HG03025 (cell line): ENCODE measurements around the gene KCNJ15.

ENCODE experiments used
- ATAC-seq: cut with Tn5 transposase; IDR thresholded peaks from one replicate; pipeline ENCODE4 v1.9.1; 2021; ENCODE audit warnings: mild to moderate bottlenecking, moderate library complexity; ENCODE audit not compliant: unreplicated experiment, low FRiP score

KCNJ15 gene

DNA sequence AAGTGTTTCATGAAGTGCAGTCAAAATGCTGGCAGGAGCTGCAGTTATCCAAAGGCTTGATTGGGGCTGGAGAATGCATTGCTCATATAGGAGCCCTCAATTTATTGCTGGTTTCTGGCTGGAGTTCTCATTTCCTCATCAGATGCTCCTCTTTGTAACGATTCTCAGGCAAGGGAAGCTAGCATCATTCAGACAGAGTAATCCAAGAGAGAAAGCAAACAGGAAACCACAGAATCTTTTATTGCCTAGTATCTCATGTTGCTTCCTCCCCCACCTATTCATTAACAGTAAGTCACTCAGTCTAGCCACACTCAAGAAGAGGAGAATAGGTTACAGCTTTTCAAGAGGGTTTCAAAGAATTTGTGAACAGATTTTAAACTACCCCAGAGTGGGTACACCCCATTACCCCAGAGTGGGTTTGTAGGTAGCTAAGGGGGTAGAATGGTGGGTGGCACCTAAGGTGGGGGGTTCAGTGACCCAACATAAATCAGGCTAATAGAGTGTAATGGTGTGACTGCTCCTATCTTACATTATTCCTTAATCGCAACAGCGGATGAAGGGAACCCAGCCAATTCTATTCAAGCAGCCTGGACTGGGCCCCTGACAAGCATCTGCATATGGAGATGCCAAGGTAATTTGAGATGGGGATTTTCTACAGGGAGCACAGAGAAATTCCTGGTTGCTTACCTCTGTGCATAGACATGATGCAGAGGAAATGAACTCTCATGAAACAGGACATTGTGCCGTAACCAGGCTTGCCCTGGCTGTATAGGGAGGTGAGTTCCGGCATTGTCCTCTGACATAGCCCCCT, 67.1 kb downstream of the KCNJ15 start:
- no peak for ATAC-seq

DNA sequence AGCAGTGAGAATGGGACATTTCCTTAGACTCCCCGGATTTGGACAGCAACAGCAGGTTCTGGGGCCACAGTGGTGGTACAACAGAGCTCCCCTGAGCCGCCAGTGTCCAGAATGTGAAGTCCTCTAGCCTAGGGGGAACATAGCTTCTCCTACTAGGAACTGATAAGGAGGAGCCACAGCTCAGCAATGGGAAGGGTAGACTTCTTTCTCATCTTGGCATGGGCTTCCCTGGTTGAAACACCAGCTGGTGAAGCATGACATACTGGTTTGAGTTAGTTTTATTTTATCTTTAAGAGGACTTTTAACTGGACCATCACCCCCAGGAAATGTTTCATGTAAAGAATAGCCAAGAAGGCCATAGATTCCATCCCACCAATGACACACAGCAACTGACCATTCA, 68.4 kb downstream of the KCNJ15 start:
- ATAC-seq, result no peak

DNA sequence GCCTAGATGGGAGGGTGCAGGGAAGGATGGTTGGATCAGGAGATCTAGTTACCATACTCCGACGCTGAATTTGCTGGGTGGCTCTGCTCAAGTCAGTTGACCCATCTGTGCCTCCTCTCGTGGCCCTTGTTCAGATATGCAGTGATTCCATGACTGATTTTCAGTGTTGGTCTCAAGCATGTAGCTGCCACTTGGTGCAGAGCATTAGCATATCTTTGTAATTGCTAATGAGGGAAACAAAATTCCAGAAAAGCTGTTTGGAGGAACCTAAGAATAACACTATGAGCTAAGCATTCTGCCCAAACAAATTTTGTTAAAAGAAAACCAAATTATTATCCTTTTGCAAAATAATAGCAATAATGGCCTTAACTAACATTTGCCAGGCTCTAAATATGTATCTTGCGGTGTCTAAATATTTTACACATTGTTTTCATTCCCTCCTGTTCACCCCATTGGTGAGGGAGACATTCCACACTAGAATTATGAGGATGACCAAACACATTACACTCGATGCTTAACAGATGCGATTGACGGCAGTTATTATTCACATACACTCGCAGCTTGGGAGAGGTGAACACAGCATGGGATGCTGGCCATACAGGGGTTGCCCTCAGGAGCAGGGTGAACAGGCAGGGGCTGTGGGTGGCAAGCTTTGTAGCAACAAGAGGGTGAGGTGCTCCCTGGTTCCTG, 69.1 kb downstream of the KCNJ15 start:
- ATAC-seq, result no peak

DNA sequence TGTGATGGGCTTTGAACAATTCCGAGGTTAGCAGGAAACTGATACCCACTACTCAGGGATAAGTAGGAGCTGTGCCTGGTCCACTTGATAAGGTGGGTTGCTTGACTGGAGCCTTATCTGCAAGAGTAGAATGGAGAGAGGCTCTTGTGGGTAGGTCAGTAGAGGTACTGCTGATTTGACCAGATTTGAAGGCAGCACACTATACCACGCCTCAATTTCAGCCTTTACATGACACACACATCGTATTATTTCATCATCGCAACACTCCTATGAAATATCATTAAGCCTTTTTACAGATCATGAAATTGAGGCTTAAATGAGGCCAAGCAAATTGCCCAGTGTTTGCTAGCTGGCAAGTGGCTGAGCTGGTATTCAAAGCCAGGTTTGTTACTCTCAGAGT, 69.6 kb downstream of the KCNJ15 start:
- ATAC-seq, result no peak

DNA sequence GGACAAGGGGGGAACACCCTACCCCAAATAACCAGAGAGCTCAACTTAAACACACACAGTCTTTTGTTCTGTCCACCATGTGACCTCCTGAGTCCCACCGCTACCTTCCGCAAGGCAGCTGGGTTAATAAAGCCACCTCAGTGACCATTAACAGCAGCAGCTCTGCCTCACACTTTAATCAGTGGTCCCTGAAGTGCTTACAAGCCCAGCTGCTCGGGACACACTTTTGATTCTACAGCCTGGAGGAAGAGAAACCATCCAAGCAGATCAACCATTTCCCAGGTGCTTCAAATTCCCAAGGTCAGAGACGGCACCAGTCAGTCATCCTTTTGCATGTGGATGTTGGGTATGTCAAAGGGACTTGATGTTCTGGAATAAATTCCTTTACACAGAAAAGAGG, 70.1 kb downstream of the KCNJ15 start:
- ATAC-seq, result no peak

DNA sequence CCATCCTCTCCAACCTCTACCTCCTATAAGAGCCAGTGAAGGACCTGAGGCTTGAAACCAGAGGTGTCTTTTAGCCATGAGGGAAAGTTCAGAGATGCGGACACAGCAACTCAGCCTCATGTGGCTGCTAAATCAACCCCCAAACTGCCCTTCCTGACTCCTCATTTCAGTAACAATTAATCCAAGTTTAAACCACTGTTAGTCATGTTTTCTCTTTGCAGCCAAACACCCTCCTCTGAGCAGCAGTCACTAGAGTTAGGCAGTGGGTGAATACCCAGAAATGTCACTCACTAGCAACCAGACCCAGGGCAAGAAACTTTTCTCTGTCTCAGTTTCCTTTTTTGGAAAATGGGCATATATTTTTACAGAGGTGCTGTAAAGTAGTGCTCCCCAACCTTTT, 71.2 kb downstream of the KCNJ15 start:
- no peak for ATAC-seq

DNA sequence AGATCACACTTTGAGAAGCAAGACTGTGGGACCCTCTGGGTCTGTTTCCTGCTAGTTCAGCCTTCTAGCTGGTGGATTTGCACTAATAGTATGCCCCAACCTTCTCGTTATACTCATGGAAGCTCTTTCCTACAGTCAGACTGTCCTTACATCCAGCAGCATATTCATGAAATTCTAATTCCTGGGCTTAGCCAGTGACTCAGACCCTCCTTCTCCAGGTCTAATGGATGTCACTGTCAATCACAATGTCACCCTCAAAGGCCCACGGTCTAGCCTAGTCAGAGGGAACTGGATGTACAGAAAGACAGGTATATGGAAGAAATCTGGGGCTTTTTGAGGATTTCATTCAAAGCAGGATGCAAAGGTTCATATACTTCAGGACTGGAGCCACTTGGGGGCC, 72.4 kb downstream of the KCNJ15 start:
- ATAC-seq, result no peak

DNA sequence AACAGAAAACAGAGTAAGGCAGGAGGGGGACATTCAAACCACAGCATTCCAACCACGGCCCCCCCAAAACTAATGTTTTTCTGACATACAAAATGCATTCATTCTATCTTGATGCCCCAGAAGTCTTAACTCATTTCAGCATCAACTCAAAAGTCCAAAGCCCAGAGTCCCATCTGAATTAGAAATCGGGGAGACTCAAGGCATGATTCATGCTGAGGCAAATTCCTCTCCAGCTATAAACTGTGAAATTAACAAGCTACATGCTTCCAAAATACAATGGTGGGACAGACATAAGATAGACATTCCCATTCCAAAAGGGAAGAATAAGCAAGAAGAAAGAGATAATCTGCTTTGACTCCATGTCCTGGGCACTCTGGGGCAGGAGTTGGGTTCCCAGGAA, 73.9 kb downstream of the KCNJ15 start:
- no peak for ATAC-seq

DNA sequence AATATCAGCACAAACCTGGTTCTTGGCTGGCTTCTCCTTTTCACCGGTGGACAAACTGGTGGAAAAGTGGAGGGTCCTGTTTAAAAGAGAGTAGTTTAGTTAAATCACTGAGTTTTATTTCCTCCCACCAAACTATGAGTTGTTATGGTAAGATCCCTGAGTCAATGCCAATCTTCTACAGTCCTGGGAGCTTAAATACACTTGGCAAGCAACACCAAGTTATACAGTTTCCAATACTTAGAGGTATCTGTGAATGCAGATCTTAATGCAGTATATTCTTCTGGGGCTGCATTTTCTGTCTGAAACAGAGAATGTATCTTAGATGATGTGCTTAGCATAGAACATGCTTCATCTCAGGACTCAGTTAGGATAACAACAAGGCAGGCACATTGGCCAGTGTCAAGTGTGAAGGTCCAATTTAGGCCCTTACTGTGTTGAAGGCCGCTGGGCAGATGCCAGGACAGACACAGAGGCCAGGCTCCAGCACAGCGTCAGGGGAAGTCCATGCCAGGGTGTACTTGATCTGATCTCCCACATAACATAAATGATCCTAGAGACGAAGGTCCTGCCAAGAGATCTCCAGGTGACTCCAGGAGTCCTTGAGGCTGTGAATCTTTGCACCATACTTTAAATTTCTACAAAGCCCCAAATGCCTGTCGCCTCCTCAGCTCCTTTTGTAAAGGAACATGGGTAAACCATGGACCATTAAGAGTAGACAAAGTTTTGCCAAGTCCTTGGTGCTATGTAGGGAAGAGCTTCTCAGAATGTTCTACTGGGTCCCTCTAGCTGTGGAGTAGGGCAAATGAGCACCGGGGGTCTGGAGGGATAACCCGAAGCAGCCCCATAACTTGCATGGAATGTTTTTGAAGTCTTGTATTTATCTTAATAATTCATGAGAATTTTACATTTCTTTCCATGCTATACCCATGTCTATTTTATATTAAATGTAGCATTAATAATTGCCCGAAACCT, 76.8 kb downstream of the KCNJ15 start:
- no peak for ATAC-seq

DNA sequence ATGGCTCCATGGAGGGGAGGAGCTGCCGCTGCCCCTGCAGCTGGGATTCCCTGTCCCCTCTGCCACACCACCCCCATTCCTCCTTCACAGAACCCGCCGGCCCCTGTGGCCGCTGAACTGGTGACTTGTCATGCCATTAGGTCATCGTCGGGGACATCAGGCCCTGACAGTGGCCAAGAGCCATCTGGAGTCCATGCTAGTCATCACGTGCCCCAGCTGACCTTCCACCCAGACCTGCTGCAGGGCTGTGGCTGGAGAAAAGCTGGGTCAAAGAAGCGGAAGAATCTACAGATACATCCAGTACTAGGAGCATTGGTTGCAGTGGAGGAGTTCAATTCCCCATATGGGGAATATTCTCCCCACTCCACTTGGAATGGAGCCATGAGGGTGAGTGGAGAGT, 78.1 kb downstream of the KCNJ15 start:
- no peak for ATAC-seq

DNA sequence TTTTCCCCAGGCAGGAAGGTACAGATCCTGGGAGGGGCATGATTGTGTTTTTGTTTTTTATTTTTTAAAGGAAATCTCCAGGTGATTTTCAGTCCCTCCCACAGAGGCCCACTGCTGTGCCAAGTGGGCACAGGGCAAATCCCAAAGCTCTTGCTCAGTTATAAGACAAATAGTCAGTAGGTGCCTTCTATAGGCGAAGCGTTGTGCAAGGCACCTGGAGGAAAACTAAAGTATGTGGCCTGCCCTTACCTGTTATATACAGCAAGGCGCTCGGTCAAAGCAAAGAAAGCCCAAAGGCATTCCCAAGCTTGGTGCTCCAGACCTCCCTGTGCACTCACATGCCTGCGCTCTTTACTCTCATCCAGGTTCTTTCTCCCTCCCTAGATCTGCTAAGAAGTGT, 81.0 kb downstream of the KCNJ15 start:
- no peak for ATAC-seq

DNA sequence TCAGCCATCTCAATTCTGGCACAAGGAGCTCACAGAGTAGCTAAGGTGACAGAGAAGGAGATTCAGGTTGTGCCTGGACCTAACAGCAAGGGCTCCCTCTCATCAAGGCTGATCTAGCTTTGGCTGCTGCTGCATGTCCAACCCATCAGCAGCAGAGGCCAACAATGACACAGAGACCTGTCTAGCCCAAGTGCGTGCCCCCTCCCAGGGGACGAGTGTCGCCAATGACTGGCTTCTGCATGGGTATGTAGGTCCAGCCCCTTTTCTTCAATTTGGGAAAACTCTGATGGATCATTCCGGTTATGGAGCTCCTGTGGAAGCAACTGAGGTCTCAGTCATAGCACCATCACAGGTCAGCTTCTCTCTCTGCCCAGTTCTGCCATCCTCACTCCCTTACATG, 83.3 kb downstream of the KCNJ15 start:
- ATAC-seq, result no peak

DNA sequence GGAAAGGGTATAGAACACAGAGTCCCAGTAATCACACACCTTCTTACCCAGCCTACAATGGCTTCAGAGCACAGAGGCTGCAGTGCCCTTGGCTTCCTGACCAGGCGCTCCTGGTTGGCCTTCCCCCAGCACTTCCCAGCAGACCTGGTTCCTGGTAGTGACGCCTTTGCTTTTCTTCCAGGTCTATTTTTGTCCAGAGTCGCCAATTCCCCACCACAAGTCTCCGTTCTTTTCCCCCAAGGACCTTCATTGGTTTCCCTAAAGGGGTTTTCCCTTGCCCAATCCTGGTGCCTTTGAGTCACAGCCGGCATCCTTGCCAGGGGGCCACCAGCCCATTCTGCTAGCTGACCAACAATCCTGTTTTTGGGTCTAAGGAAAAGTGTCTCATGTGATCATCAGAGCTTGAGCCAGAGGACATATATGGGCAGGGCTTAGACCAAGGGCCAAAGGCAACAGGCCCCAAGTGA, 84.8 kb downstream of the KCNJ15 start:
- ATAC-seq, result no peak

DNA sequence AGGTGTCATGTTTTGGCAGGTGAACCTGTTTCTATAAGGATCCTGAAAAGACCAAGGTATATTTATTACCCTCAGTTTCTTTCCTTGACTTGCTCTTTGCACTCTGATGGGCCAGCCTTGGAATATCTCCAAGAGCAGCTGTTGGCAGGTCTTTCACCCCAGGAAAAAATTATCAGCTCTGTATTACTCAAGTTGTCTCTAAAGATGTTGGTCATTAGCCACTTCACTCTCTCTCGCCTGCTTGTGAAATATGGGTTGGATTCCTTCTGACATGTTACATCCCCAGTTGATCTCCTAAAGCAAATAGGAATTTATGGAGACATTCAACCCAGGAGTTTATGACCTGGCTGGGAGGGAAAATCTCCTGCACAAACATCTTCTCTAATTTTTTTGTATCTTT, 85.9 kb downstream of the KCNJ15 start:
- ATAC-seq, result no peak

DNA sequence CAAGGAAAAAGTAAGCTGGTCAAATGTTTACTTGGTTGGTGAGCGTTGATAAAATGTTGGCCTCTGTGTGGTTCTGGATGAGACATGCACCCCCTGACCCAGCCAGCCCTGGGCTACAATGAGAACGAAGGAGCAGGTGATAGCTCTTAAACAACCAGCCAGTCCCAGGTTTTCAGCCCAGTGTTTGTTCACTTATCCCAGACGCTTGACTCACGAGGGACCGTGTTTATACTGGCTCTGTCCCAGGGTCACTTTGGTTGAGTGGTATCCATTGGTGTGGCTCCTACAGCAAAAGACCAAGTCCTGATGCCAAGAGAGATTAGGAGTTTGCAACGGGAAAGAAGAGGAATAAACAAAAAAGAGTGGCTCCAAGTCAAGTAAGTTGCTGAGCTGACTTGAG, 86.9 kb downstream of the KCNJ15 start:
- no peak for ATAC-seq

DNA sequence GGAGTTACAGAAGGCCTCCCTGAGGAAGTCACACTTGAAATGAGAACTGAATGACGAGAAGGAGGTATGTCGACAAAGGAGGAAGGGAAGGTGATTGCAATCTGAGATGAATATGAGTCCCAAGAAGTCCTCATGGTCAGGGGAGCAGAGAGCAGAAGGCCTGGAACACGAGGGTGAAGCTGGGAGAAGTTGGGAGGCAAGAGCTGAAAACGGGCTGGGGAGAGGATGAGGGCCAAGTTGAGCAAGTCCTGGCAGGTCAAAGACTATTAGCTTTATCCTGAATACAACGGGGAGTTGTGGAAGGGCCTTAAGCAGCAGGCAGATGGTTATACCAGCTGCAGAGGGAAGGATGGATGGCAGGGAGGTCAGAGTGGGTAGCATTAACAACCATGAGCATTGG, 89.5 kb downstream of the KCNJ15 start:
- ATAC-seq, result no peak

DNA sequence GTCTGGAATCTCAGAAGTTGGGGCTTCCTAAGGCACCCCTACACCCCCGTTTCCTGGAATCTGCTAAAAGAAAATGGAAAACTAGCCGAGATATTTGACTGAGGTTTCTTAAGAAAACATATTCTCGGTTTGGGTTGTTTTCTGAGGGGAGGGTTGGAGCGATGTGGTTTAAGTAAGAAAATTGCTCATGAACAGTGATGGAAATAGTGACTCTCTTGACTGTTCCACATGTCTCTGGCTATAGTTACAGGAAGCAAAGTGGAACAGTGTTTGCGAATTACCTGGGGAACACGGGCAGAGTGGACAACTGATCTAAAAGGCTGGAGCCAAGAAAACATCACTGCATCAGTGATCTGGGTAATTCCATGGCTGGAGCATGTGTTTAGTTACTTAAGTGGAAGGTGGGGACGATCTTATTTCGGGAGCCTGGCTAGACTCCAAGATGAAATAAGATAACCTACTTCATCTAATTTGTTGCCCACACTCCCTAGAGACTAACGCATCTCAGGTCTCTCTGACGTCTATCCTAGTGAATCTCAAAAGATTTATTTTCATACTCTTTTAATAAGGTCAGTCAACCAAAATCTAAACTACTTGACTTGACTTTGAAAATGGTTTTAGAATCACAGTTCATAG, 92.4 kb downstream of the KCNJ15 start:
- no peak for ATAC-seq

DNA sequence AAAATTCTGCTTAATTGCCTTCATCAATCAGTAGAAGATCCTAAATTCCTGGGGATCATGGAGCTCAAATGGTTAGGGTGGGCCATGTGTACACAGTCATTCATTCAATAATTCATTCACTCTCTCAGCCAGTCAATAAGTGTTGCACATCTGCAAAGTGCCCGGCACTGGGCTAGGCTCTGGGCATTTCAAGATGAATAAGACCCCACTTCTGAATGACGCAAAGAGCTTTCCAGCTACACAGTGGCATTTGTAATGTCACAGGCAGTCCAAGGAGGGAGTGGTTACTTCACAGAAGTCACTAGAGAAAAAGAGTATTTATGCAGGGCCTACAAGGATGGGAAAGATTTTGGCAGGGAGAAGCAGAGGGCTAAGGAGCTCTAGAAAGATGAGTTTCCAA, 93.2 kb downstream of the KCNJ15 start:
- no peak for ATAC-seq

DNA sequence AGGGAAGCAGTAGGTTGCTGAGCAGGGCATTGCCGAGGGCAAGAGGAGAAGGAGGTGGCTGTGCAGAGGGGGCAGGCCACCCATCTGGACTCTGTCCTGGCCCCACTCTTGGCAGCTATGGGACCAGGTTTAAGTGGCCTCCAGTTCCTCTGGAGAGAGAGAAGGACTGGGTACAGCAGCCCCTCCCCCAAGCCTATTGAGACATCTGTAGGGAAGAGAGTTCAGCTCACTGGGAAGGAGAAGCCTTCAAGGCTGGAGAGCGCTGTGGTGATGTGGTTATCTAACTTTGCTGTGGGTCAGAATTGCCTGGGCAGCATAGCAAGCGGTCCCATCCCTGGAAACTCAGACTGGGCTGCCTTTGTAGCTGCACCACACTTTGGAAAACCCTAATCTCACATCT, 93.9 kb downstream of the KCNJ15 start:
- no peak for ATAC-seq

DNA sequence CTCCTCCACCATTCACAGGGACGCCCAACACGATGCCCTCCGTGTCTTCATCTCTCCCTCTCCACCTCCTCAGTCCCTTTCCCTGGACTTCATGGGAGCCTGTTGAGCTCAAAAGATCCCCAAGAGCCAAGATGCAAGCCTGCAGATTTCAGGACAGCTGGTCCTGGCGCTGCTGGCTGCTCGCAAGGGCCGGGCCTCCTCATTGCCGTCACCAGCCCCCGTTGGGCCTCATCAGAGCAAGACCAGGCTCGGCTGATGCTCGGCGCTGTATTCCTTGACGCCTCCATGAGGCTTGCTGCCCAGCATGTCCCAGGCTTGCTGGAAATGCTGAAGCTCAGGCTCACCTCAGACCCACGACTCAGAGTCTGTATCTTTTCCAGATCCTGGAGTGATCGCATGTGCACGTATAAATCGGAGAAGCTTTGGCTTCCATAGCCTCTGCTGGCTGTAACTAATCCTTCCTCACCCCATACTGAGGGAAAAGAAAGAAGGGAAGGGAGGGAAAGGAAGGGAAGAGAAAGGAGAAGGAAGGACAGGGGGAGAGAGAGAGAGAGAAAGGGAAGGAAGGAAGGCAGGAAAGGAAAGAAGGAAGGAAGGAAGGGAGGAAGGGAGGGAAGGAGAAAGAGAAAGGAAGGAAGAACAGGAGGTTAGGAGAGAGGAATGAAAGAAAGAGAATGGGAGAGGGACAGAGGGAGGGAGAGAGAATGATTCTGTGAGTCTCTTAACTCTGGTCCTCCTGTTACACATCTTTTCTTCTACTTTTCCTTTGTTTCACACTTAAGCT, 94.6 kb downstream of the KCNJ15 start:
- ATAC-seq, result no peak
